Measurements from ENCODE around the gene CMIP.

The CMIP gene

DNA sequence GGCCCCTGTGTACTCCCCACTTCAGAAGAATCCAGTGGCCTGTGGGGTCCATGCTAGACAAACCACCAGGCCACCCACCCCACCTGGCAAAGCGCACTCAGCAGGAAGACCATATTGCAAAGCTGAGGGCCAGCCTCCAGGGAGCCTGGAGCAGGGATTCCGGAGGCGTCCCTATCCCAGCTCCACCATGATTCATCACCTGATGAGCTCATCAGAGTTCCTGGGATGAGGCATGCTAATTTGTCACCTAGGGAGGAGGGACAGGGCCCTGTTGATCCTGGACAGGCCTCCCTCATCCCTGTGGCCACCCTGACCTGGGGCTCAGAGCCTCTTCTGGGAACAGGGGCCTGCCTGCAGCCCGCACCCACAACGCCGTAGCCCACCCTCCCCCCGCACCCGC, 202.9 kb downstream of the CMIP start:
- DNase-seq, result no peak

- no peak for DNase-seq
Observed at GRCh38 chr16:81649561-81650184, 205.1 kb downstream of the CMIP start.

DNA sequence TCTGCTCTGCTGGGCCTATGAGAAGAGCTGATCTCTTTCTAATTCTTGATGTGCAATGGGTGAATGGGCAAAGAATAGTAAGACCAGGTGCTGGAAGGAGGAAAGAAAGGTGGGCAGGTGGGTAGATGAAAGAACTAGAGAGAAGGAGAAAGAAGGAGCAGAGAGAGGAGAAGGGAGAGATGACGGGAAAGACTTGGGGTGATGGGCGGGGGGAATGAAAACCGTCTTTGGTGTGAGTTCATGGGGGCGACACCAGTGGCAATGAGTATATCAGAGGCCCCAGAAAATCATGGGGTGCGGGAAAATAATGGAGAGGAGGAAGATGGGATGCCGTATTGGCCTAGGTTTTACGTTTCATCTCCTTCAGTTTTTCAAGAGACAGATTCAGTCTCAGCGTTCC, 205.7 kb downstream of the CMIP start:
- no peak for DNase-seq

DNA sequence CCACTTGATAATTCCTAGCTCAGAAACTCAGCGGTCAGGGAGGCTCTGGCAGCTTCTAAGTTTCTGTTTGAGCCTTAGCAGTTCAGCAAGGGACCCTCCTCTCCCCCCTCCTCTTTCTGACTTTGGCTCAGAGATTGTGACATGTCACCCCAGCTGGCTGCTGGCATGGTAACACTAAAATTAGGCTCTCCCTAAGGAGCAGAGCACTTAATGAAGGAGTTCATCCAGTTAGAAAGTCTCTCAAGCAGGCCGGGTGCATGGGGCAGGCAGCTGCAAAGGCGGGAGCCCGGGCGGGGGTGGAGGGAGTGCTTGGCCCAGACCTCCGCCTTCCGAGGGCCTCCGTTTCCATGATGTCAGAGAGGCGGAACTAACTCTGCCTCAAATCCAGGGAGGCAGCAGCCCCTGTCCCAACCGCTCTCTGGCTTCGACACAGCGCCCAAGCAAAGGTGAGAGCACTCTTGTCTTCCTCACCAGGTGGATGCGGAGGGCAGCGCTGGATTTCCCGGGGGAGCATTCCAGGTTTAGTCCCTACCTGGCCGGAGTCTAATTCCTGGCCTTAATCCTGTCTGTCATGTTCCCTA, 206.5 kb downstream of the CMIP start:
- DNase-seq, result no peak

DNA sequence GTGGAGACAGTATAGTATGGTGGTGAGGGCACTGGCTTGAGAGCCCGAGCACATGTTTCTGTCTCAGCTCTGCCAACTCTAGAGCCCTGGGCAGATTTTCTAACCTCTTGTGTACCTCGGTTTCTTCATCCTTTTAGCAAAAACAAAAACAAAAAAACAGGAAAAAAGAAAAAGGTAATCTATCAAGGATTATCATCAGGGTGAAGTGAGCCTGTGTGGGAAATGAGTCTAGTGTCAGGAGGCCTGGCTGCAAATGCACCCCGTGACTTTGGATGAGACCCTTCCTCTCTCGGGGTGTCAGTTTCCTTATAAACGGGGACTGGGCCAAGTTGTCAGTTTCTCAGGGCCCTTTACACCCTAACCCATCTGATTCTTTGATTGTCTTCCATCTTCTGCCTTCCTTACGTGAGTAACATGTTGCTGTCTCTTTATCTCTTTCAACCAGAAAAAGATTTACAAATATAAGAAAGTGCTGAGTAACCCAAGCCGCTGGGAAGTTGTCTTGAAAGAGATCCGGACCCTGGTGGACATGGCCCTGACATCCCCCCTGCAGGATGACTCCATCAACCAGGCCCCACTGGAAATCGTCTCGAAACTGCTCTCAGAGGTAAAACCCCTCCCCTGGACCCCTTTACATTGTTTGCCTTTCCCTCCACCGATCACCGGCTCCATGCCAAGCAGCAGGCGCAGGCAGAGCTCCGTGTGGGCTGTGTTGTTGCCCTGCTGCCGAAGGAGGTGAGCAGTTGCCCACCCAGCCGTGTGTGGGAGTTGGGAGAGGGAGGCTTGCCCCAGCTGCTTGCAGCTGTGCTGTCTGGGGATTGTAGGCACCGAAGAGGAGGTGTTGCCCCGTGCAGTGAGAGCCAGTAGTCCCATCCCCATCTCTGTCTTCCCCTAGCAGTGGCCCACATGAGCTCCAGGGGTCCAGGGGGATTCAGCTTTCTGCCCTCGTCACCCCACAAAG, 207.4 kb downstream of the CMIP start:
- no peak for DNase-seq

GRCh38 chr16:81652798-81653505, 208.3 kb downstream of the CMIP start:
- DNase-seq, result no peak

DNA sequence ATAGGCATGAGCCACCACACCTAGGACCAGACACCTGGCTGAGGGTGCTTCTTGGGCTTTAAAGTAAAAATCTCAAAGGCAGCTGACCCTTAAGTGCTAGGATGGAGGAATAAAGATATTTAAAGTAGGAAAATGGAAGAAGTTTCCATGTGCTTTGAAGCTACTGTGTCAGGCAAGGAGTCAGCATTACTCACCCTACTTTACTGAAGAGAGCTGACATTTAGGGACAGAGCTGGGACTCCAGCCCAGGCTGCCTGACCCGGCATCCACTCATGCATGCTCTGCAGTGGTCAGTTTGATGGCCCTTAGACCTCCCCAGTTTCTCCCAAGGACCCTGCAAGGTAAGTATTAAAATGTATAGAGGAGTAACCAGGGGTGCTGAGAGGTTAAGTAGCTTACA, 209.7 kb downstream of the CMIP start:
- DNase-seq, result no peak

GRCh38 chr16:81655469-81656162, 211.0 kb downstream of the CMIP start:
- DNase-seq, result no peak

GRCh38 chr16:81657224-81657623, 212.6 kb downstream of the CMIP start:
- DNase-seq, result no peak

- DNase-seq, result no peak
Observed at GRCh38 chr16:81657781-81658180, 213.2 kb downstream of the CMIP start.

DNA sequence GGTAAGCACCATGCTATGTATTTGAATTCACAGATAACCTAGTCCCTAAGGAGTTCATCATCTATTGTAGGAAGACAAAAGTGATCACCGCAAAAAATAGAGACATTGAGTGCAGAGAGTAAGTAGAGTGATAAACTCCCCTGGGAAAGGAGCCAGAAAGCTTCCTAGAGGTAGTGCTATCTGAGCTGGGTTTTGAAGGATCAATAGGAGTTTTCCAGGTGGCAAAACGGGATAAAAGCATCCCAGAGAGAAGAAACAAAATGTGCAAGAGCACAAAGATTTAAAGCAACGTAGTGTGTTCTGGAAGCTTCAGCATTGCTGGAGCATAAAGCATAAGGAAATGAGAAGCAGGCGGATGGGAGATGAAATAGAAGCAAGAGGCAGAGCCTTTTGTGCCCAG, 213.8 kb downstream of the CMIP start:
- no peak for DNase-seq

GRCh38 chr16:81659249-81659648, 214.6 kb downstream of the CMIP start:
- DNase-seq, result no peak

GRCh38 chr16:81661082-81661481, 216.5 kb downstream of the CMIP start:
- DNase-seq, result no peak

DNA sequence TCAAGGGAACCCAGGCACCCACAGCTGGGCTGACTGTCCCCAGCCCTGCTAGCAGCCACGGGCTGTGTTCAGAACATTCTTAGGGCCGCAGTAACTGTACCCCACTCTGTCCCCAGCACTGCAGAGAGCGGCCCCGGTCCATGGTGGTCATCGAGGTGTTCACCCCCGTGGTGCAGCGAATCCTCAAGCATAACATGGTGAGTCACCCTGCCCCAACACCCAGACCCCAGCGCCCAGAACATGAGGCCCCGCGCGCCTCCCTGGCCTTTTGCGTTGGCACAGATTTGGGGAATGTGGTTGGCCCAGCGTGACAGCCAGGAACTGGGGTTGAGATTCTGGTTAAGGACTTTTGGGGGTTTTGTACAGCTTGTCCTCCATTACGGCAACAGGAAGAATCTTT, 219.5 kb downstream of the CMIP start:
- no peak for DNase-seq

DNA sequence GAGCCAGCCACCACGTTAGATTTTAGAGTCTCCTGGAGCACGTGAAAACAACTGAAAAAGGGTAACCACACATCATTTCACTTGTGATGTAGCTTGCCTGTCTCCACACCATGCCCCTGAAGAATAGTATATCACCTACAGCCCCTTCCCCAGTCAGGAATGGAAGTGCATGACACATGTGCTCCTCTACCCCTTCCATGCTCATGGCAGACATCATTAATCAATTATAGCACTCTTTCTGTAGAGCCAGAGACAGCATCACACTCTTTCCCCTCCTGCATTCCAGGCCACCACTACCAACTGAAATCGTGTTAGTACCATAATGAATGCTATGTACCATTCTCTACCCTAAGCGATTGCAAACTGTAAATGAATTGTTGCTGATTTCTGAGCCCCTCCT, 221.0 kb downstream of the CMIP start:
- no peak for DNase-seq

DNA sequence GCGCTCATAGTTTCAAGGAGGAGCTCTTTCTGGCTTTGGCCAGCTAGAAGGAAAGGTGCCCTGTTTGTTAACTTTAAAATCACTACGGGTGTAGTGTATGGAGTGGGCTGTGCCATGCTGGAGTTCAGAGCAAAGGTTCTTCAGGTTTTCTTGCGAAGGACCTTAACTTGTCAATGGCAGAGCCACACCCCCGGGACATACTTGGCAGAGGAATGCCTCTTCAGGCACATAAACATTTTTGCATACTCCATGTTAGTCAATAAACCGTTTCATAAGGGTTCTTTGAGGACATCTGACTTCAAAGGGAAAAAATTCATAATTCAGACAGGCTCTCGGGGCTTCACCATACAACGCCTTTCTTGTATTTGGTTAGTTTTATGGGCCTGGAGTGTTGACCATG, 221.5 kb downstream of the CMIP start:
- no peak for DNase-seq

- no peak for DNase-seq
Observed at GRCh38 chr16:81668243-81669097, 223.9 kb downstream of the CMIP start.

GRCh38 chr16:81669473-81670350, 225.1 kb downstream of the CMIP start:
- DNase-seq, result no peak

- no peak for DNase-seq
Observed at GRCh38 chr16:81671738-81672597, 227.4 kb downstream of the CMIP start.

- no peak for DNase-seq
Observed at GRCh38 chr16:81673432-81673831, 228.8 kb downstream of the CMIP start.

Data from CD4-positive, alpha-beta T cell treated with Interleukin-10 for 1 hour (primary cell).